ENCODE measurements around the gene TICRR.

- no peak for TF ChIP-seq POLR2A (IDR thresholded peaks at IDR 0.05)
- TF ChIP-seq, protein P1, sequence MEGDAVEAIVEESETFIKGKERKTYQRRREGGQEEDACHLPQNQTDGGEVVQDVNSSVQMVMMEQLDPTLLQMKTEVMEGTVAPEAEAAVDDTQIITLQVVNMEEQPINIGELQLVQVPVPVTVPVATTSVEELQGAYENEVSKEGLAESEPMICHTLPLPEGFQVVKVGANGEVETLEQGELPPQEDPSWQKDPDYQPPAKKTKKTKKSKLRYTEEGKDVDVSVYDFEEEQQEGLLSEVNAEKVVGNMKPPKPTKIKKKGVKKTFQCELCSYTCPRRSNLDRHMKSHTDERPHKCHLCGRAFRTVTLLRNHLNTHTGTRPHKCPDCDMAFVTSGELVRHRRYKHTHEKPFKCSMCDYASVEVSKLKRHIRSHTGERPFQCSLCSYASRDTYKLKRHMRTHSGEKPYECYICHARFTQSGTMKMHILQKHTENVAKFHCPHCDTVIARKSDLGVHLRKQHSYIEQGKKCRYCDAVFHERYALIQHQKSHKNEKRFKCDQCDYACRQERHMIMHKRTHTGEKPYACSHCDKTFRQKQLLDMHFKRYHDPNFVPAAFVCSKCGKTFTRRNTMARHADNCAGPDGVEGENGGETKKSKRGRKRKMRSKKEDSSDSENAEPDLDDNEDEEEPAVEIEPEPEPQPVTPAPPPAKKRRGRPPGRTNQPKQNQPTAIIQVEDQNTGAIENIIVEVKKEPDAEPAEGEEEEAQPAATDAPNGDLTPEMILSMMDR (IDR thresholded peaks at IDR 0.05), result no peak
These were observed 82.5 kb downstream of the TICRR start for GRCh38 chr15:89657686-89658200.

Measured in gastroesophageal sphincter (tissue), 3 donors.